GM23338 (cell line): ENCODE results near the gene PHOX2A. TPM values are rescaled to one million over a fixed set of nuclear protein-coding genes. Genes with fewer than 3 reads are reported as not detected.

Experiments
- ATAC-seq: fragments of 200-7000 bp; cut with Tn5 transposase; 3 replicates; pipeline ENCODE4 v1.9.1; 2020
- DNase-seq: peaks from one replicate; pipeline ENCODE4 v3.0.0-alpha.2; 2015; ENCODE audit warnings: low spot score
- H2AFZ ChIP-seq: fragments of 200-600 bp; sonication (generic); 2 replicates; pipeline ENCODE4 v1.8.0; 2016; ENCODE audit warnings: antibody characterized with exemption, mild to moderate bottlenecking, moderate library complexity
- H3F3A ChIP-seq: fragments of 200-600 bp; sonication (generic); replicated peaks from 2 replicates; pipeline ENCODE4 v1.8.0; 2017; ENCODE audit warnings: antibody characterized with exemption, mixed run types, low read depth
- H3K27ac ChIP-seq: fragments of 200-600 bp; sonication (generic); 2 replicates; pipeline ENCODE4 v1.6.1; 2016; ENCODE audit warnings: low read depth
- H3K27me3 ChIP-seq: fragments of 200-600 bp; sonication (generic); 2 replicates; pipeline ENCODE4 v1.8.0; 2016; ENCODE audit warnings: mild to moderate bottlenecking, mixed run types, moderate library complexity; ENCODE audit not compliant: insufficient read depth
- H3K36me3 ChIP-seq: fragments of 200-600 bp; sonication (generic); 2 replicates; pipeline ENCODE4 v1.8.0; 2016; ENCODE audit warnings: mild to moderate bottlenecking; ENCODE audit not compliant: insufficient read depth
- H3K4me1 ChIP-seq: fragments of 200-600 bp; sonication (generic); 2 replicates; pipeline ENCODE4 v1.8.0; 2016; ENCODE audit warnings: mild to moderate bottlenecking, moderate library complexity; ENCODE audit not compliant: insufficient read depth
- H3K4me2 ChIP-seq: fragments of 200-600 bp; sonication (generic); 2 replicates; pipeline ENCODE4 v1.7.1; 2017; ENCODE audit warnings: mixed run types
- H3K4me3 ChIP-seq: fragments of 200-600 bp; sonication (generic); 2 replicates; pipeline ENCODE4 v1.6.1; 2016; ENCODE audit warnings: mixed run types
- H3K79me2 ChIP-seq: fragments of 200-600 bp; sonication (generic); replicated peaks from 2 replicates; pipeline ENCODE4 v1.8.0; 2017; ENCODE audit warnings: mild to moderate bottlenecking; ENCODE audit not compliant: insufficient read depth
- H3K9me2 ChIP-seq: fragments of 200-600 bp; sonication (generic); 2 replicates; pipeline ENCODE4 v1.8.0; 2017; ENCODE audit not compliant: insufficient read depth
- H4K20me1 ChIP-seq: fragments of 200-600 bp; sonication (generic); replicated peaks from 2 replicates; pipeline ENCODE4 v1.8.0; 2017; ENCODE audit warnings: mild to moderate bottlenecking; ENCODE audit not compliant: insufficient read depth
- H3K27ac Mint-ChIP-seq: 2 replicates; pipeline ENCODE4 v1.8.0; 2020; ENCODE audit warnings: inconsistent platforms, mild to moderate bottlenecking, moderate library complexity, mixed read lengths
- H3K27me3 Mint-ChIP-seq: 3 replicates; pipeline ENCODE4 v1.8.0; 2022; ENCODE audit warnings: low read depth, mild to moderate bottlenecking, moderate library complexity, mixed read lengths, inconsistent platforms; ENCODE audit not compliant: insufficient read depth, poor library complexity
- H3K36me3 Mint-ChIP-seq: 3 replicates; pipeline ENCODE4 v1.8.0; 2021; ENCODE audit warnings: low read depth, mild to moderate bottlenecking, inconsistent platforms, moderate library complexity, mixed read lengths
- H3K4me1 Mint-ChIP-seq: 3 replicates; pipeline ENCODE4 v1.8.0; 2020; ENCODE audit warnings: mild to moderate bottlenecking, inconsistent platforms, mixed read lengths
- H3K4me3 Mint-ChIP-seq: 3 replicates; pipeline ENCODE4 v1.8.0; 2021; ENCODE audit warnings: moderate library complexity, mild to moderate bottlenecking, inconsistent platforms, mixed read lengths
- H3K9me3 Mint-ChIP-seq: 3 replicates; pipeline ENCODE4 v1.8.0; 2020; ENCODE audit warnings: moderate library complexity, mild to moderate bottlenecking, inconsistent platforms, mixed read lengths
- CTCF ChIP-seq, 2 experiments: fragments of 200-600 bp in 1 of 2; sonication (generic) in 1 of 2; conservative IDR thresholded peaks; 2 replicates each; pipeline versions ENCODE4 v1.5.1 to v1.6.1; 2016 to 2017; ENCODE audit warnings: antibody characterized with exemption in 2 of 2, low read depth in 2 of 2, mild to moderate bottlenecking in 2 of 2, moderate library complexity in 1 of 2
- EZH2 ChIP-seq: fragments of 200-600 bp; sonication (generic); IDR thresholded peaks from one replicate; pipeline ENCODE4 v1.8.0; 2017; ENCODE audit warnings: antibody characterized with exemption, mild to moderate bottlenecking, low read depth; ENCODE audit not compliant: unreplicated experiment
- JUNB ChIP-seq: IDR thresholded peaks from one replicate; pipeline ENCODE4 v1.6.1; 2016; ENCODE audit warnings: antibody characterized with exemption; ENCODE audit not compliant: unreplicated experiment
- POLR2AphosphoS5 ChIP-seq: IDR thresholded peaks from 2 replicates; pipeline ENCODE4 v1.6.1; 2016; ENCODE audit warnings: antibody characterized with exemption, low read depth
- REST ChIP-seq: IDR thresholded peaks from one replicate; pipeline ENCODE4 v1.6.1; 2018; ENCODE audit warnings: antibody characterized with exemption; ENCODE audit not compliant: unreplicated experiment
- STAT1 ChIP-seq: IDR thresholded peaks from one replicate; pipeline ENCODE4 v1.6.1; 2016; ENCODE audit warnings: antibody characterized with exemption; ENCODE audit not compliant: unreplicated experiment
- ZNF331 ChIP-seq: fragments of 250-450 bp; sonication (Bioruptor Pico); IDR thresholded peaks from 2 replicates; pipeline ENCODE4 v1.5.0; 2020; ENCODE audit warnings: low read depth, mild to moderate bottlenecking, moderate library complexity
- ZNF462 ChIP-seq: fragments of 250-450 bp; sonication (Bioruptor Pico); IDR thresholded peaks from 2 replicates; pipeline ENCODE4 v1.5.0; 2020; ENCODE audit warnings: mild to moderate bottlenecking, moderate library complexity
- polyA plus RNA-seq: library from polyadenylated mRNA; unstranded; fragments of >200 nt; fragmentation: Nextera tagmentation; extraction: Ambion mirVana; gene quantifications from 2 replicates; pipeline ENCODE4 v1.2.1, GENCODE V29; 2016
- total RNA-seq: library from RNA; depleted of rRNA; stranded (reverse); fragments of >200 nt; shearing (Covaris generic); gene quantifications from 2 replicates; pipeline ENCODE4 v1.2.3, GENCODE V29; 2014

Gene PHOX2A
- total and polyA plus RNA-seq, 2 experiments from 2014 or later = 0.31 TPM; not detected in 1

GRCh38 chr11:72231396-72232259 lies 12.3 kb downstream of the PHOX2A start:
- DNase-seq (no peak), ATAC-seq (no peak)
- Histone ChIP-seq H3K4me3 (no peak overlapping the region), H3K27ac (no peak overlapping the region), H4K20me1 (peaks cover 7% of the 10 kb centered on the region; the same call in 1 of the 2 replicates), H3K4me2 (no peak overlapping the region), H3K36me3 (no peaks in the 10 kb centered on the region; the same call in 1 of the 2 replicates), H3F3A (no peaks in the 10 kb centered on the region), H3K27me3 (no peaks in the 10 kb centered on the region), H3K9me2 (no peaks in the 10 kb centered on the region), H3K79me2 (peaks cover 4% of the 10 kb centered on the region; the same call in 1 of the 2 replicates), H2AFZ (no peak overlapping the region), H3K4me1 (0 out of 2 replicates have a peak, but pooled peaks cover under 1% of the 10 kb centered on the region)
- Mint-ChIP-seq H3K27ac (no peak overlapping the region), H3K9me3 (no peaks in the 10 kb centered on the region), H3K4me3 (no peak overlapping the region), H3K36me3 (peaks cover 72% of the 10 kb centered on the region), H3K27me3 (peaks cover 12% of the 10 kb centered on the region), H3K4me1 (peaks cover 5% of the 10 kb centered on the region)
- no peak for TF ChIP-seq POLR2AphosphoS5
- TF ChIP-seq STAT1 = no peak
- TF ChIP-seq REST = no peak
- TF ChIP-seq JUNB = no peak
- no peak for TF ChIP-seq EZH2
- no peak for TF ChIP-seq CTCF (conservative IDR thresholded peaks at IDR 0.05; ENCODE audit: low read depth in 2 of 2)

GRCh38 chr11:72230764-72231365 lies 13.1 kb downstream of the PHOX2A start:
- Histone ChIP-seq H3K9me2 (no peaks in the 10 kb centered on the region), H3F3A (no peaks in the 10 kb centered on the region), H3K4me1 (peaks cover 9% of the 10 kb centered on the region), H3K36me3 (no peaks in the 10 kb centered on the region; the same call in 1 of the 2 replicates), H3K4me3 (no peak overlapping the region), H2AFZ (no peak overlapping the region), H4K20me1 (peaks cover 12% of the 10 kb centered on the region), H3K27ac (no peak overlapping the region), H3K79me2 (peaks cover 11% of the 10 kb centered on the region), H3K4me2 (no peak overlapping the region), H3K27me3 (peaks cover 3% of the 10 kb centered on the region; the same call in 1 of the 2 replicates)
- Mint-ChIP-seq H3K27me3 (peaks cover 9% of the 10 kb centered on the region), H3K4me3 (no peak overlapping the region), H3K36me3 (peaks cover 69% of the 10 kb centered on the region), H3K27ac (no peak overlapping the region), H3K4me1 (peaks cover 12% of the 10 kb centered on the region), H3K9me3 (no peaks in the 10 kb centered on the region)
- no peak for DNase-seq
- ATAC-seq = no peak
- TF ChIP-seq JUNB (no peak), ZNF331 (CRISPR knock-in tag) (no peak), ZNF462 (CRISPR knock-in tag) (no peak)
